DOHH2 (cell line): Measurements from ENCODE around the gene IFT81.

Experiments
- CTCF ChIP-seq: fragments of 200-600 bp; sonication (generic); IDR thresholded peaks from one replicate; pipeline ENCODE4 v1.5.1; 2014; ENCODE audit warnings: antibody characterized with exemption, mild to moderate bottlenecking, low read depth, low read length; ENCODE audit not compliant: poor library complexity, severe bottlenecking
- EZH2phosphoT487 ChIP-seq: fragments of 200-600 bp; sonication (generic); IDR thresholded peaks from 2 replicates; pipeline ENCODE4 v1.6.1; 2017; ENCODE audit warnings: borderline replicate concordance, mild to moderate bottlenecking, antibody characterized with exemption, low read length, moderate library complexity, mixed read lengths

GRCh38 chr12:110179291-110179690 is 55.1 kb downstream of the IFT81 start:
- no peak for TF ChIP-seq EZH2phosphoT487
- TF ChIP-seq CTCF = no peak
